Stomach (tissue), 4 donors: ENCODE measurements around the gene APOL3.

ENCODE experiments used
- EP300 ChIP-seq: sonication (generic); formaldehyde crosslinking; IDR thresholded peaks from one replicate; pipeline ENCODE4 v1.6.1; 2017; ENCODE audit warnings: antibody characterized with exemption
- POLR2A ChIP-seq, 4 donors: fragments of 450-650 bp; IDR thresholded peaks; one replicate each; pipeline ENCODE4 v1.6.1; 2016; ENCODE audit warnings: antibody characterized with exemption in 4 of 4, control low read depth in 2 of 4, mild to moderate bottlenecking in 1 of 4, moderate library complexity in 1 of 4
- POLR2AphosphoS5 ChIP-seq, 3 donors: sonication (generic); formaldehyde crosslinking; IDR thresholded peaks; one replicate each; pipeline ENCODE4 v1.6.1; 2016; ENCODE audit warnings: antibody characterized with exemption in 3 of 3
- TF ChIP-seq, protein P1 (sequence below), 7 experiments: fragments of 450-650 bp in 4 of 7; fragments of 200-600 bp in 3 of 7; sonication (generic) in 3 of 7; IDR thresholded peaks; one replicate each; pipeline ENCODE4 v1.5.1; 2016 to 2019; ENCODE audit warnings: antibody characterized with exemption in 7 of 7, control low read depth in 2 of 7, mild to moderate bottlenecking in 1 of 7

- TF ChIP-seq EP300 (no peak), POLR2AphosphoS5 (IDR thresholded peaks at IDR 0.05) (no peak), POLR2A (IDR thresholded peaks at IDR 0.05) (no peak)
- TF ChIP-seq, protein P1, sequence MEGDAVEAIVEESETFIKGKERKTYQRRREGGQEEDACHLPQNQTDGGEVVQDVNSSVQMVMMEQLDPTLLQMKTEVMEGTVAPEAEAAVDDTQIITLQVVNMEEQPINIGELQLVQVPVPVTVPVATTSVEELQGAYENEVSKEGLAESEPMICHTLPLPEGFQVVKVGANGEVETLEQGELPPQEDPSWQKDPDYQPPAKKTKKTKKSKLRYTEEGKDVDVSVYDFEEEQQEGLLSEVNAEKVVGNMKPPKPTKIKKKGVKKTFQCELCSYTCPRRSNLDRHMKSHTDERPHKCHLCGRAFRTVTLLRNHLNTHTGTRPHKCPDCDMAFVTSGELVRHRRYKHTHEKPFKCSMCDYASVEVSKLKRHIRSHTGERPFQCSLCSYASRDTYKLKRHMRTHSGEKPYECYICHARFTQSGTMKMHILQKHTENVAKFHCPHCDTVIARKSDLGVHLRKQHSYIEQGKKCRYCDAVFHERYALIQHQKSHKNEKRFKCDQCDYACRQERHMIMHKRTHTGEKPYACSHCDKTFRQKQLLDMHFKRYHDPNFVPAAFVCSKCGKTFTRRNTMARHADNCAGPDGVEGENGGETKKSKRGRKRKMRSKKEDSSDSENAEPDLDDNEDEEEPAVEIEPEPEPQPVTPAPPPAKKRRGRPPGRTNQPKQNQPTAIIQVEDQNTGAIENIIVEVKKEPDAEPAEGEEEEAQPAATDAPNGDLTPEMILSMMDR (IDR thresholded peaks at IDR 0.05), result no peak
Measured at GRCh38 chr22:36153501-36154422, 6.8 kb downstream of the APOL3 start.
